Measurements from ENCODE around the gene ICAM1.

DNA sequence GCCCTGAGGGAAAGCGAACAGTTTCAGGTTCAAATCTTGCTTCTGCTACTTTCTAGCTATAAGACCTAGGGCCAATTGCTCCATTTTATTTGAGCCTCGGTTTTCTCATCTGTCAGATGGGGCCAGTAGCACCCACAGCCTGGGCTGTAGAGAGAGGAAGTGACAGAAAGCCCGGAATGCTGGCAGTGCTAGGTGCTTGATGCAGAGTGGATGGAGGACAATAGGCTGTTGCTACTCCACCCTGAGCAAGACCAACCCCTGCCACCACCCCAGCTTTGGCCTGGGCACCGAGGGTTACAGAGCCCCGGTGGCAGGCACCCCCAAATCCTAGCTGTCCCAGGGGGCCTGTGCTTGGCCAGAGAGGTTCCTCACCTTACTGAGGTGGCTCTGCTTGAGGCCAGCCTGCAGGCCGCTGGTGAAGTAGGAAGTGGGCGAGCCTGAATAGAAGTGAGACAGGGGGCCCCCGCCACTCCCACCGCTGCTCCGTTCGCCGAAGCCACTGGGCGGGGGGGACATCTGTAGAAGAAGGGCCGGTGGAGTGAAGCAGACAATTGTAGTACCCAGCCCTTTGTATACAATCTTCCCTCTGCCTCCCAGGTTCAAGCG is 47.0 kb downstream of the ICAM1 start:
- no peak for TF ChIP-seq POLR2A (IDR thresholded peaks at IDR 0.05; ENCODE audit: low read depth, low read length)
- TF ChIP-seq TAF1 (IDR thresholded peaks at IDR 0.05; ENCODE audit: borderline replicate concordance, low read depth, low read length): no peak
- no peak for TF ChIP-seq POLR2AphosphoS5 (IDR thresholded peaks at IDR 0.05; ENCODE audit: low read depth, low read length)
